Hepatocyte (in vitro differentiated cells): ENCODE data around the gene SLC6A2. TPM values are rescaled to one million over a fixed set of nuclear protein-coding genes. Genes with fewer than 3 reads are reported as not detected.

Experiments
- DNase-seq: peaks from one replicate; pipeline ENCODE4 v3.0.0-alpha.2; 2016; ENCODE audit warnings: low spot score
- H2AFZ ChIP-seq: fragments of 200-600 bp; sonication (generic); 2 replicates; pipeline ENCODE4 v1.6.0; 2016; ENCODE audit warnings: antibody characterized with exemption, mild to moderate bottlenecking
- H3K27ac ChIP-seq: fragments of 200-600 bp; sonication (generic); 2 replicates; pipeline ENCODE4 v1.5.1; 2016; ENCODE audit warnings: mild to moderate bottlenecking
- H3K27me3 ChIP-seq: fragments of 200-600 bp; sonication (generic); 2 replicates; pipeline ENCODE4 v1.6.1; 2016
- H3K36me3 ChIP-seq: fragments of 200-600 bp; sonication (generic); replicated peaks from 2 replicates; pipeline ENCODE4 v1.5.1; 2016; ENCODE audit warnings: low read depth; ENCODE audit not compliant: insufficient read depth
- H3K4me1 ChIP-seq: fragments of 200-600 bp; sonication (generic); 2 replicates; pipeline ENCODE4 v1.5.1; 2016; ENCODE audit warnings: mild to moderate bottlenecking, moderate library complexity; ENCODE audit not compliant: insufficient read depth
- H3K4me2 ChIP-seq: fragments of 200-600 bp; sonication (generic); 2 replicates; pipeline ENCODE4 v1.6.0; 2016
- H3K4me3 ChIP-seq: fragments of 200-600 bp; sonication (generic); 2 replicates; pipeline ENCODE4 v1.5.1; 2016; ENCODE audit warnings: mild to moderate bottlenecking
- H3K79me2 ChIP-seq: fragments of 200-600 bp; sonication (generic); 2 replicates; pipeline ENCODE4 v1.6.0; 2017; ENCODE audit warnings: mild to moderate bottlenecking
- H3K9me2 ChIP-seq: fragments of 200-600 bp; sonication (generic); replicated peaks from 2 replicates; pipeline ENCODE4 v1.6.0; 2017; ENCODE audit warnings: mild to moderate bottlenecking; ENCODE audit not compliant: insufficient read depth
- H3K9me3 ChIP-seq: fragments of 200-600 bp; sonication (generic); 2 replicates; pipeline ENCODE4 v1.5.1; 2016; ENCODE audit warnings: low read depth, mild to moderate bottlenecking
- H4K20me1 ChIP-seq: fragments of 200-600 bp; sonication (generic); 2 replicates; pipeline ENCODE4 v1.6.0; 2016; ENCODE audit warnings: mild to moderate bottlenecking; ENCODE audit not compliant: insufficient read depth, poor library complexity, severe bottlenecking
- EZH2 ChIP-seq: fragments of 200-600 bp; sonication (generic); IDR thresholded peaks from 2 replicates; pipeline ENCODE4 v1.6.1; 2016; ENCODE audit warnings: antibody characterized with exemption, mild to moderate bottlenecking, borderline replicate concordance
- EZH2phosphoT487 ChIP-seq: fragments of 200-600 bp; sonication (generic); IDR thresholded peaks from one replicate; pipeline ENCODE4 v1.6.1; 2018; ENCODE audit warnings: antibody characterized with exemption, mild to moderate bottlenecking, low read depth, moderate library complexity; ENCODE audit not compliant: unreplicated experiment, severe bottlenecking
- WGBS: methylation state at CpG from one replicate; pipeline ENCODE4 v1.1.6; 2016; ENCODE audit warnings: low lambda C conversion rate; ENCODE audit errors: missing lambda C conversion rate; 5-methylcytosine and 5-hydroxymethylcytosine counted together
- polyA plus RNA-seq: library from polyadenylated mRNA; unstranded; fragments of >200 nt; fragmentation: Nextera tagmentation; extraction: Ambion mirVana; gene quantifications from 2 replicates; pipeline ENCODE4 v1.2.1, GENCODE V29; 2016
- total RNA-seq: library from RNA; depleted of rRNA; stranded (reverse); fragments of >200 nt; gene quantifications from 2 replicates; pipeline ENCODE4 v1.2.3, GENCODE V29; 2014
- TF ChIP-seq, protein P1 (sequence below): fragments of 200-600 bp; sonication (generic); IDR thresholded peaks from 2 replicates; pipeline ENCODE4 v1.5.1; 2016; ENCODE audit warnings: antibody characterized with exemption, mild to moderate bottlenecking; ENCODE audit not compliant: poor library complexity

Gene SLC6A2
- total and polyA plus RNA-seq, 2 experiments from 2014 or later, result 0.20 to 0.28 TPM

DNA sequence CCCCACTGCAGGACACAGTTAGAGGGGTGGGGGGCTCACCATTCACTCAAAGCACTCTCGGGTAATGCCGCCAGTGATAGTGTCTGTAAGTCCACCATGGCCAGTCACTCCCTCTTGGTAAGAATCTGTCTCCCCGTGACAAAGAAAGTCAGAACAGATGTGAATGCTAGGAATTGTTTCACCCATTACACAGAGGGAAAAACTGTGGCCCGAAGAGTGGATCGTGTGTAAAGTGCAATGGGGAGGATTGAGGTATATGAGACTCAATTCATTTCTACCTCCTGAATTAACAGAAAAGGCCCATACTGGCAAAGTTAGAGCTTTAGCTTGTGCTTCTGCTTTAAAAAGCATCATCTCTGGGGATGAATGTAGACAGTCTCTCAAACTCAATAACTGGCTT is 17.5 kb upstream of the SLC6A2 start:
- Histone ChIP-seq H3K27ac (no peak overlapping the region), H3K4me2 (no peak overlapping the region), H3K79me2 (no peaks in the 10 kb centered on the region), H3K27me3 (no peaks in the 10 kb centered on the region), H3K4me1 (no peaks in the 10 kb centered on the region), H3K9me2 (no peaks in the 10 kb centered on the region), H3K4me3 (no peak overlapping the region), H4K20me1 (no peaks in the 10 kb centered on the region), H3K36me3 (no peaks in the 10 kb centered on the region), H3K9me3 (no peaks in the 10 kb centered on the region), H2AFZ (no peak overlapping the region)
- WGBS, result 93% methylated on average over 5 of the region's 5 CpGs
- DNase-seq, result no peak
- TF ChIP-seq EZH2 (no peak), EZH2phosphoT487 (no peak)
- TF ChIP-seq, protein P1, sequence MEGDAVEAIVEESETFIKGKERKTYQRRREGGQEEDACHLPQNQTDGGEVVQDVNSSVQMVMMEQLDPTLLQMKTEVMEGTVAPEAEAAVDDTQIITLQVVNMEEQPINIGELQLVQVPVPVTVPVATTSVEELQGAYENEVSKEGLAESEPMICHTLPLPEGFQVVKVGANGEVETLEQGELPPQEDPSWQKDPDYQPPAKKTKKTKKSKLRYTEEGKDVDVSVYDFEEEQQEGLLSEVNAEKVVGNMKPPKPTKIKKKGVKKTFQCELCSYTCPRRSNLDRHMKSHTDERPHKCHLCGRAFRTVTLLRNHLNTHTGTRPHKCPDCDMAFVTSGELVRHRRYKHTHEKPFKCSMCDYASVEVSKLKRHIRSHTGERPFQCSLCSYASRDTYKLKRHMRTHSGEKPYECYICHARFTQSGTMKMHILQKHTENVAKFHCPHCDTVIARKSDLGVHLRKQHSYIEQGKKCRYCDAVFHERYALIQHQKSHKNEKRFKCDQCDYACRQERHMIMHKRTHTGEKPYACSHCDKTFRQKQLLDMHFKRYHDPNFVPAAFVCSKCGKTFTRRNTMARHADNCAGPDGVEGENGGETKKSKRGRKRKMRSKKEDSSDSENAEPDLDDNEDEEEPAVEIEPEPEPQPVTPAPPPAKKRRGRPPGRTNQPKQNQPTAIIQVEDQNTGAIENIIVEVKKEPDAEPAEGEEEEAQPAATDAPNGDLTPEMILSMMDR, result no peak

DNA sequence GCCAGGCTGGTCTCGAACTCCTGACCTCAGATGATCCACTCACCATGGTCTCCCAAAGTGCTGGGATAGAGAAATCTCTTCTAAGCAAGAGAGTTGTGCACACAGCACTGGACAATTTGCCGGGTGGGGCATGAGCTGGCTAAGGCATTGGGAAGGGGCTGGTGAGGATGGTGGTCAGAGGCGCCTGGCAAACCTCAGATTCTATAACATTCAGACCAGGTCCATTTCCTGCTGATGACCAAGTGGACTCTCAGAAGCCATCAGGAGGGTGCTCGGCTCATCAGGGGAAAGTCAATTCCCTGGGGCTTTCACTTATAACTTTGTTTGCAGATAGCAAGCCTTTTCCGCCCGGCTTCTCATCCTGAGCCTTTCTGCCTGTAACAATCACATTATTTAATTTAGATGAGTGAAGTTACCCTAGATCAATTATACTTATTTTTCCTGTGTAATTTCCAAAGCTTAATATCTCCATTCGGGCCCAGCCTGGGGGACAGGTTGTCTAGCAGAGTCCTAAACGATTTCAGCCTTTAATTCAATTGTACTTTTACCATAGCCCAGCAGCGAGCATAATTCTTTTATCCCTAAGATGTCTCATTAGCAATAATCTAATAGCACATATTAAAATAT is 15.0 kb upstream of the SLC6A2 start:
- H3K27me3 ChIP-seq, result no peaks in the 10 kb centered on the region
- WGBS, result 92% methylated on average over 9 of the region's 9 CpGs
- H3K4me1 ChIP-seq, result no peaks in the 10 kb centered on the region
- H3K36me3 ChIP-seq, result no peaks in the 10 kb centered on the region
- H3K27ac ChIP-seq, result no peak overlapping the region
- H3K9me2 ChIP-seq, result no peaks in the 10 kb centered on the region
- no peak overlapping the region for H3K4me3 ChIP-seq
- H4K20me1 ChIP-seq, result no peaks in the 10 kb centered on the region
- no peak overlapping the region for H3K4me2 ChIP-seq
- no peak for DNase-seq
- H3K9me3 ChIP-seq, result no peaks in the 10 kb centered on the region
- no peak overlapping the region for H2AFZ ChIP-seq
- H3K79me2 ChIP-seq, result no peaks in the 10 kb centered on the region
- TF ChIP-seq, protein P1, result no peak
- no peak for TF ChIP-seq EZH2phosphoT487
- TF ChIP-seq EZH2, result no peak

DNA sequence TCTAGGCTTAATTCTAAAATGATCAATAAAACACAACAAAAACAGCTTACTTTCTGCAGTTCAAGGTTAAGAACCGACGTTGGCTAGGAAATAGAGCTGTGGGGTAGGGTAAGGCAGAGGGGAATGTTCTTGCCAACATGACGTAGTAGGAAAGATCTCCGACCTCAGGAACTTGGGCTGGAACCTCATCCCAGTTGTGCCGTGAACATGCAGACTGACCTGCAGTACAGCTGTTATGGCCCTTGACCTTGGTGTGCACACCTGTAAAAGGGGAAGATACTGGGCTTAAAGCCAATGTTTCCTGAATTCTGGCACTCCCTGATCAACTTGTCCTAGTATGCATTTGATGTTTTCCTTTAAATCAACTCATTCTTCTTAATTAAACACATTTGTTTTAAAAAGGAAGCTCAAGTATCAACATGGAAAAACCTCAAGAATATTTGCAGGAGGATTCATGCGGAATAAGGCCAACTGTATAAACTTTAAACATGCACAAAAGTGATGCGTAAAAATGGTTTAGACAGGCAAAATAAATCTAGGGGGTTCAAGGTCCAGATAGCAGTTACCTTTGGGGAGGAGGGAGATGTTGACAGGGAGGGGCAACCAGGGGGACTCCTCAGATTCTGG is 14.2 kb upstream of the SLC6A2 start:
- Histone ChIP-seq H3K27ac (no peak overlapping the region), H3K4me3 (no peak overlapping the region), H2AFZ (no peak overlapping the region), H3K9me3 (no peaks in the 10 kb centered on the region), H3K36me3 (no peaks in the 10 kb centered on the region), H3K4me2 (no peak overlapping the region), H3K79me2 (no peaks in the 10 kb centered on the region), H3K4me1 (no peaks in the 10 kb centered on the region), H3K9me2 (no peaks in the 10 kb centered on the region), H3K27me3 (peaks cover 1% of the 10 kb centered on the region), H4K20me1 (no peaks in the 10 kb centered on the region)
- no peak for DNase-seq
- TF ChIP-seq EZH2 (no peak), EZH2phosphoT487 (no peak)
- TF ChIP-seq, protein P1, result no peak
- WGBS, result 83% methylated on average over 7 of the region's 7 CpGs
